Endothelial cell (in vitro differentiated cells): Measurements from ENCODE around the gene ACTR3. TPM values are rescaled to one million over a fixed set of nuclear protein-coding genes. Genes with fewer than 3 reads are reported as not detected.

Experiments
- DNase-seq: peaks from one replicate; pipeline ENCODE4 v3.0.0; 2021; ENCODE audit warnings: low spot score
- H3K27ac Mint-ChIP-seq: one replicate; pipeline ENCODE4 v1.8.0; 2021; ENCODE audit warnings: mixed read lengths, inconsistent platforms; ENCODE audit not compliant: unreplicated experiment
- H3K27me3 Mint-ChIP-seq: one replicate; pipeline ENCODE4 v1.8.0; 2021; ENCODE audit warnings: mild to moderate bottlenecking, moderate library complexity, mixed read lengths, inconsistent platforms; ENCODE audit not compliant: unreplicated experiment
- H3K36me3 Mint-ChIP-seq: one replicate; pipeline ENCODE4 v1.8.0; 2021; ENCODE audit warnings: mild to moderate bottlenecking, low read depth, mixed read lengths, inconsistent platforms; ENCODE audit not compliant: unreplicated experiment
- H3K4me1 Mint-ChIP-seq: one replicate; pipeline ENCODE4 v1.8.0; 2021; ENCODE audit warnings: mild to moderate bottlenecking, mixed read lengths, inconsistent platforms; ENCODE audit not compliant: unreplicated experiment
- H3K4me3 Mint-ChIP-seq: one replicate; pipeline ENCODE4 v1.8.0; 2021; ENCODE audit warnings: mild to moderate bottlenecking, mixed read lengths, inconsistent platforms; ENCODE audit not compliant: unreplicated experiment
- H3K9me3 Mint-ChIP-seq: one replicate; pipeline ENCODE4 v1.8.0; 2021; ENCODE audit warnings: mixed read lengths, inconsistent platforms; ENCODE audit not compliant: unreplicated experiment
- CTCF ChIP-seq: fragments of 200-600 bp; sonication (generic); IDR thresholded peaks from one replicate; pipeline ENCODE4 v1.5.0; 2021; ENCODE audit warnings: antibody characterized with exemption; ENCODE audit not compliant: unreplicated experiment
- total RNA-seq: library from RNA; stranded (reverse); fragmentation: NEBNext Ultra II Directional; extraction: Animal tissue kit (Norgen Biotek cat#: 25700); gene quantifications from one replicate; pipeline ENCODE4 v1.2.1, GENCODE V29; 2021; ENCODE audit not compliant: unreplicated experiment

The ACTR3 gene
- total RNA-seq, 1 donor from 2014 or later: 284 TPM

- no peak for DNase-seq
- no peak overlapping the region for H3K4me3 Mint-ChIP-seq
- no peak overlapping the region for H3K27ac Mint-ChIP-seq
- H3K4me1 Mint-ChIP-seq: peaks cover 11% of the 10 kb centered on the region
- peaks cover 3% of the 10 kb centered on the region for H3K27me3 Mint-ChIP-seq
- no peak for TF ChIP-seq CTCF
- no peaks in the 10 kb centered on the region for H3K9me3 Mint-ChIP-seq
- H3K36me3 Mint-ChIP-seq: no peaks in the 10 kb centered on the region
Measured at GRCh38 chr2:113854208-113854607, 35.7 kb upstream of the ACTR3 start.

- Mint-ChIP-seq H3K9me3 (no peaks in the 10 kb centered on the region), H3K4me1 (peaks cover 11% of the 10 kb centered on the region), H3K36me3 (no peaks in the 10 kb centered on the region), H3K4me3 (no peak overlapping the region), H3K27ac (no peak overlapping the region), H3K27me3 (peaks cover 3% of the 10 kb centered on the region)
- TF ChIP-seq CTCF: no peak
- DNase-seq: no peak
Measured at GRCh38 chr2:113854970-113855740, 34.7 kb upstream of the ACTR3 start.

GRCh38 chr2:113857464-113857863, 32.4 kb upstream of the ACTR3 start:
- peaks cover 11% of the 10 kb centered on the region for H3K4me1 Mint-ChIP-seq
- no peaks in the 10 kb centered on the region for H3K9me3 Mint-ChIP-seq
- DNase-seq: no peak
- no peaks in the 10 kb centered on the region for H3K36me3 Mint-ChIP-seq
- H3K4me3 Mint-ChIP-seq: no peak overlapping the region
- peak overlapping the region; percentile 39 for H3K27ac Mint-ChIP-seq
- no peak for TF ChIP-seq CTCF
- H3K27me3 Mint-ChIP-seq: peaks cover 3% of the 10 kb centered on the region

DNA sequence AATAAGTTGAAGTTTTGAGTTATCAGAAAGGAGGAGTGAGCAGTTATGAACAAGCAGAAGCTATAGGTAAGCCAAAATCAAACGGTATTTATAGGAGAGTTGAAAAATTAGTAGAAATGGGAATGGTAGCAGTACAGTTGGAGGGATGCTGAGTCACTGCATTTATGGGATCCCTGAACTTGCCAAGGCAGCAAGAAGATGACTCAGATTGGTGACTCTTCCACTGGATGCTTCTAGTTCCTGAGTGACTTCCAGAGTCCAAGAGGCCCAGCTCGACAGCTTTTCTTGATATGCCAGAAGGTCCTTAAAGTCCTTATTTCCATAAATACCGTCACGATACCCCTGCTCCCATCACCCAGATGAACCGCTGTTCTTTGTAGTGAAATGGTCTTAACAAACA, 31.1 kb upstream of the ACTR3 start:
- no peaks in the 10 kb centered on the region for H3K9me3 Mint-ChIP-seq

More for the DNA sequence above, 31.1 kb upstream of the ACTR3 start:
- no peak for TF ChIP-seq CTCF
- Mint-ChIP-seq H3K4me1 (peaks cover 11% of the 10 kb centered on the region), H3K27me3 (peaks cover 1% of the 10 kb centered on the region), H3K4me3 (no peak overlapping the region), H3K36me3 (no peaks in the 10 kb centered on the region), H3K27ac (no peak overlapping the region)
- no peak for DNase-seq
